DOHH2 (cell line): ENCODE results near the gene FGGY.

Experiments used
- CTCF ChIP-seq: fragments of 200-600 bp; sonication (generic); IDR thresholded peaks from one replicate; pipeline ENCODE4 v1.5.1; 2014; ENCODE audit warnings: antibody characterized with exemption, mild to moderate bottlenecking, low read depth, low read length; ENCODE audit not compliant: poor library complexity, severe bottlenecking
- EZH2phosphoT487 ChIP-seq: fragments of 200-600 bp; sonication (generic); IDR thresholded peaks from 2 replicates; pipeline ENCODE4 v1.6.1; 2017; ENCODE audit warnings: borderline replicate concordance, mild to moderate bottlenecking, antibody characterized with exemption, low read length, moderate library complexity, mixed read lengths

DNA sequence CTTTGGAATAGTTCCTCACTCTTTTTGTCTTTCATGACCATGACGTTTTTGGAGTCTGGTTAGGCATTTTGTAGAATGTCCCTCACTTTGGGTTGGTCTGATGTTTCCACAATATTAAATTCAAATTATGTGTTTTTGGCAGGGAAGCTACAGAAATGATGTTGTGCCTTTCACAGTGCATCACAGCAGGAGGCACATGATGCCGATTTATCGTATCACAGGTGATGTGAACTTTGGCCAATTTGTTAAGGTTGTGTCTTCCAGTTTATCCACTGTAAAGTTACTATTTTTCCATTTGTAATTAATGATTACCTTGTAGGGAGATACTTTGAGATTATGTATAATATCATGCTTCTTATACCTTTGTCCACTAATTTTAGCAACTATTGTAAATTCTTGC is 114.3 kb downstream of the FGGY start:
- TF ChIP-seq CTCF: no peak
- no peak for TF ChIP-seq EZH2phosphoT487
